Keratinocyte (primary cell): ENCODE data around the gene APOM. TPM values are rescaled to one million over a fixed set of nuclear protein-coding genes. Genes with fewer than 3 reads are reported as not detected.

Experiments used
- DNase-seq: peaks from one replicate; pipeline ENCODE4 v3.0.0-alpha.2; 2011; ENCODE audit warnings: low read depth, missing footprints, low spot score
- FAIRE-seq: peaks from 2 replicates; lab custom pipeline; 2011; peaks lifted over from hg19 to GRCh38; lab: Jason Lieb, UNC
- H2AFZ ChIP-seq: 2 replicates; pipeline ENCODE4 v1.6.0; 2012; ENCODE audit warnings: low read length, control low read depth, inconsistent platforms; ENCODE audit not compliant: control insufficient read depth
- H3K27ac ChIP-seq: 2 replicates; pipeline ENCODE4 v1.5.1; 2011; ENCODE audit warnings: low read length; ENCODE audit not compliant: control insufficient read depth, insufficient read depth
- H3K27me3 ChIP-seq: 3 replicates; pipeline ENCODE4 v1.6.0; 2011; ENCODE audit warnings: low read length; ENCODE audit not compliant: control insufficient read depth, insufficient read depth; ENCODE audit errors: extremely low read depth
- H3K36me3 ChIP-seq, 2 experiments: 2 replicates in 1 of 2; 3 replicates in 1 of 2; pipeline ENCODE4 v1.5.1; 2011; ENCODE audit warnings: low read length in 2 of 2, mild to moderate bottlenecking in 1 of 2; ENCODE audit not compliant: control insufficient read depth in 2 of 2, insufficient read depth in 2 of 2; ENCODE audit errors: extremely low read depth in 1 of 2
- H3K4me1 ChIP-seq: 3 replicates; pipeline ENCODE4 v1.5.1; 2011; ENCODE audit warnings: low read length; ENCODE audit not compliant: control insufficient read depth, insufficient read depth; ENCODE audit errors: extremely low read depth
- H3K4me2 ChIP-seq: 3 replicates; pipeline ENCODE4 v1.6.0; 2011; ENCODE audit warnings: low read depth, low read length; ENCODE audit not compliant: control insufficient read depth, insufficient read depth; ENCODE audit errors: extremely low read depth
- H3K4me3 ChIP-seq, 3 experiments: fragments of 200-600 bp in 1 of 3; sonication (generic) in 1 of 3; 2 replicates in 2 of 3; 3 replicates in 1 of 3; pipeline ENCODE4 v1.5.1; 2011 to 2016; ENCODE audit warnings: low read length in 3 of 3, mild to moderate bottlenecking in 3 of 3, control low read depth in 2 of 3, inconsistent platforms in 1 of 3, low read depth in 1 of 3, mixed read lengths in 1 of 3, mixed run types in 1 of 3, moderate library complexity in 1 of 3; ENCODE audit not compliant: control insufficient read depth in 2 of 3, insufficient read depth in 2 of 3; ENCODE audit errors: extremely low read depth in 1 of 3
- H3K79me2 ChIP-seq: 2 replicates; pipeline ENCODE4 v1.6.0; 2012; ENCODE audit warnings: low read length; ENCODE audit not compliant: control insufficient read depth, insufficient read depth
- H3K9ac ChIP-seq: 3 replicates; pipeline ENCODE4 v1.6.0; 2011; ENCODE audit warnings: low read length; ENCODE audit not compliant: control insufficient read depth, insufficient read depth; ENCODE audit errors: extremely low read depth
- H3K9me1 ChIP-seq: 3 replicates; pipeline ENCODE4 v1.6.0; 2011; ENCODE audit warnings: low read length; ENCODE audit not compliant: control insufficient read depth, insufficient read depth; ENCODE audit errors: extremely low read depth
- H3K9me3 ChIP-seq: 2 replicates; pipeline ENCODE4 v1.5.1; 2012; ENCODE audit warnings: low read depth, low read length; ENCODE audit not compliant: control insufficient read depth
- H4K20me1 ChIP-seq: 3 replicates; pipeline ENCODE4 v1.6.0; 2011; ENCODE audit warnings: low read length; ENCODE audit not compliant: control insufficient read depth, insufficient read depth; ENCODE audit errors: extremely low read depth
- CTCF ChIP-seq, 3 experiments: IDR thresholded peaks in 1 of 3; conservative IDR thresholded peaks in 1 of 3; optimal IDR thresholded peaks in 1 of 3; 2 replicates in 2 of 3; 3 replicates in 1 of 3; pipeline versions ENCODE3 to v1.5.1; 2011; ENCODE audit warnings: low read length in 3 of 3, mild to moderate bottlenecking in 3 of 3, moderate library complexity in 2 of 3, control low read depth in 1 of 3, inconsistent platforms in 1 of 3; ENCODE audit not compliant: insufficient read depth in 2 of 3; ENCODE audit errors: extremely low read depth in 1 of 3
- EZH2 ChIP-seq: IDR thresholded peaks from one replicate; pipeline ENCODE4 v1.6.1; 2012; ENCODE audit warnings: inconsistent platforms, mild to moderate bottlenecking, low read length, moderate library complexity
- dilution Hi-C: fragments of 300-500 bp; cut with MboI; formaldehyde crosslinking; loops from one replicate; pipeline ENCODE4 v1.7.0; 2020; ENCODE audit warnings: low sequenced_read_pairs; ENCODE audit not compliant: extremely low pct_ligation_motif_present
- polyA plus RNA-seq, 5 experiments: library from polyadenylated mRNA; depleted of rRNA in 3 of 5; stranded (reverse) in 3 of 5; stranded (forward) in 1 of 5; unstranded in 1 of 5; fragments of >200 nt; gene quantifications; 1 replicate in 1 of 5; 2 replicates in 3 of 5; 3 replicates in 1 of 5; pipeline versions ENCODE4 v1.2.1 to v1.2.3, GENCODE V29; 2011 to 2012; ENCODE audit warnings: missing spikeins in 2 of 5, low read depth in 1 of 5, low replicate concordance in 1 of 5

The APOM gene
- polyA plus RNA-seq, 1 donor (not counting 4 experiments of a cell fraction or from before 2014, with no cell fraction given) = 1.4 TPM

- peaks cover 70 to 88% of the 10 kb centered on the region in 2 experiments for H3K36me3 ChIP-seq
These were observed 28.7 kb upstream of the APOM start for GRCh38 chr6:31626952-31627351.

GRCh38 chr6:31627690-31628287 is 27.9 kb upstream of the APOM start:
- DNase-seq (no peak), FAIRE-seq (no peak)
- Histone ChIP-seq H2AFZ (no peak overlapping the region), H3K9ac (no peak overlapping the region), H3K4me2 (no peak overlapping the region), H4K20me1 (peaks cover 25% of the 10 kb centered on the region), H3K4me3 (no peak overlapping the region), H3K79me2 (peaks cover 77% of the 10 kb centered on the region), H3K4me1 (peaks cover 2% of the 10 kb centered on the region), H3K9me1 (peaks cover 2% of the 10 kb centered on the region), H3K36me3 (peaks cover 77 to 88% of the 10 kb centered on the region in 2 experiments), H3K9me3 (no peaks in the 10 kb centered on the region), H3K27me3 (no peaks in the 10 kb centered on the region), H3K27ac (no peak overlapping the region)
- no peak for TF ChIP-seq EZH2
- no peak for TF ChIP-seq CTCF (optimal IDR thresholded peaks at IDR 0.05 in 1 of 3, IDR thresholded peaks at IDR 0.05 in 1 of 3, conservative IDR thresholded peaks at IDR 0.05 in 1 of 3; ENCODE audit: extremely low read depth in 1 of 3, insufficient read depth in 2 of 3, low read length in 3 of 3)
- dilution Hi-C loops = no loop called here

More at GRCh38 chr6:31626952-31627351, 28.7 kb upstream of the APOM start:
- H3K27me3 ChIP-seq = no peaks in the 10 kb centered on the region
- H2AFZ ChIP-seq = no peak overlapping the region
- peaks cover 26% of the 10 kb centered on the region for H4K20me1 ChIP-seq
- H3K4me3 ChIP-seq = no peak overlapping the region
- H3K9me1 ChIP-seq = peaks cover 2% of the 10 kb centered on the region
- no peaks in the 10 kb centered on the region for H3K9me3 ChIP-seq
- peaks cover 10% of the 10 kb centered on the region for H3K4me1 ChIP-seq
- H3K27ac ChIP-seq = no peak overlapping the region
- H3K79me2 ChIP-seq = peaks cover 77% of the 10 kb centered on the region
- DNase-seq (no peak), FAIRE-seq (no peak)
- no peak for TF ChIP-seq EZH2
- no peak for TF ChIP-seq CTCF (optimal IDR thresholded peaks at IDR 0.05 in 1 of 3, IDR thresholded peaks at IDR 0.05 in 1 of 3, conservative IDR thresholded peaks at IDR 0.05 in 1 of 3; ENCODE audit: extremely low read depth in 1 of 3, insufficient read depth in 2 of 3, low read length in 3 of 3)
- no peak overlapping the region for H3K4me2 ChIP-seq
- H3K9ac ChIP-seq = no peak overlapping the region
- dilution Hi-C loops = no loop called here
